Endothelial cell of umbilical vein (primary cell): ENCODE results near the gene TSPAN9. TPM values are rescaled to one million over a fixed set of nuclear protein-coding genes. Genes with fewer than 3 reads are reported as not detected.

Experiments
- BruUV-seq: library from RNA; stranded (reverse); fragments of 400-500 nt; replicated peaks from 2 replicates; lab custom pipeline; 2021; lab: Mats Ljungman, UMichigan
- CTCF ChIA-PET: fragments of 300-600, 350-600 bp; sonication (Branson Sonifier 250); formaldehyde crosslinking; loops from one replicate; lab custom pipeline; 2021; ENCODE audit warnings: antibody characterized with exemption, inconsistent platforms; lab: Charles Lee
- POLR2A ChIA-PET: fragments of 300-600, 350-600 bp; sonication (Branson Sonifier 250); formaldehyde crosslinking; loops from one replicate; lab custom pipeline; 2021; ENCODE audit warnings: antibody characterized with exemption, inconsistent platforms; lab: Charles Lee
- DNase-seq: peaks from one replicate; pipeline ENCODE4 v3.0.0-alpha.2; 2011; ENCODE audit warnings: low read depth, low spot score
- FAIRE-seq: peaks from 2 replicates; lab custom pipeline; 2011; peaks lifted over from hg19 to GRCh38; lab: Jason Lieb, UNC
- H2AFZ ChIP-seq: 2 replicates; pipeline ENCODE4 v1.6.0; 2012; ENCODE audit warnings: low read depth, low read length, control low read depth, inconsistent platforms
- H3K27ac ChIP-seq: 2 replicates; pipeline ENCODE4 v1.5.1; 2011; ENCODE audit warnings: low read depth, mild to moderate bottlenecking, control low read depth, low read length, moderate library complexity; ENCODE audit not compliant: insufficient read depth
- H3K27me3 ChIP-seq, 2 experiments: 2 replicates each; pipeline versions ENCODE4 v1.6.0 to v1.6.1; 2011; ENCODE audit warnings: low read length in 2 of 2, mixed read lengths in 1 of 2; ENCODE audit not compliant: control insufficient read depth in 2 of 2, insufficient read depth in 2 of 2
- H3K36me3 ChIP-seq, 2 experiments: 2 replicates in 1 of 2; 3 replicates in 1 of 2; pipeline ENCODE4 v1.5.1; 2011; ENCODE audit warnings: low read length in 2 of 2, mild to moderate bottlenecking in 1 of 2, moderate library complexity in 1 of 2; ENCODE audit not compliant: control insufficient read depth in 2 of 2, insufficient read depth in 2 of 2; ENCODE audit errors: extremely low read depth in 1 of 2
- H3K4me1 ChIP-seq: 3 replicates; pipeline ENCODE4 v1.5.1; 2011; ENCODE audit warnings: mild to moderate bottlenecking, low read length; ENCODE audit not compliant: control insufficient read depth, insufficient read depth; ENCODE audit errors: extremely low read depth
- H3K4me2 ChIP-seq: 2 replicates; pipeline ENCODE4 v1.6.1; 2011; ENCODE audit warnings: low read length, control low read depth, mixed read lengths; ENCODE audit not compliant: insufficient read depth
- H3K4me3 ChIP-seq, 3 experiments: fragments of 200-600 bp in 1 of 3; sonication (generic), shearing (Covaris generic) in 1 of 3; replicated peaks in 1 of 3; 2 replicates each; pipeline ENCODE4 v1.5.1; 2011 to 2016; ENCODE audit warnings: control low read depth in 3 of 3, low read length in 3 of 3, mild to moderate bottlenecking in 2 of 3, inconsistent platforms in 1 of 3, low read depth in 1 of 3, moderate library complexity in 1 of 3; ENCODE audit not compliant: insufficient read depth in 1 of 3
- H3K79me2 ChIP-seq: 2 replicates; pipeline ENCODE4 v1.6.0; 2012; ENCODE audit warnings: low read length, inconsistent platforms; ENCODE audit not compliant: control insufficient read depth, insufficient read depth
- H3K9ac ChIP-seq: replicated peaks from 2 replicates; pipeline ENCODE3; 2011; ENCODE audit warnings: low read length, control low read depth; ENCODE audit not compliant: insufficient read depth; ENCODE audit errors: extremely low read depth
- H3K9me1 ChIP-seq: replicated peaks from 3 replicates; pipeline ENCODE4 v1.6.0; 2011; ENCODE audit warnings: mild to moderate bottlenecking, low read length; ENCODE audit not compliant: control insufficient read depth, insufficient read depth; ENCODE audit errors: extremely low read depth
- H3K9me3 ChIP-seq: replicated peaks from 2 replicates; pipeline ENCODE4 v1.5.1; 2012; ENCODE audit warnings: low read length, inconsistent platforms; ENCODE audit not compliant: control insufficient read depth, insufficient read depth
- H4K20me1 ChIP-seq: replicated peaks from 2 replicates; pipeline ENCODE3; 2011; ENCODE audit warnings: mild to moderate bottlenecking, low read length; ENCODE audit not compliant: control insufficient read depth, insufficient read depth; ENCODE audit errors: extremely low read depth
- CTCF ChIP-seq, 2 donors: IDR thresholded peaks; 1 replicate in 1 of 2; 2 replicates in 1 of 2; pipeline ENCODE4 v1.5.1; 2011; ENCODE audit warnings: low read length in 2 of 2, mild to moderate bottlenecking in 2 of 2, moderate library complexity in 2 of 2, control low read depth in 1 of 2, inconsistent platforms in 1 of 2, low read depth in 1 of 2; ENCODE audit not compliant: insufficient read depth in 1 of 2; ENCODE audit errors: extremely low read depth in 1 of 2
- EZH2 ChIP-seq: IDR thresholded peaks from 2 replicates; pipeline ENCODE4 v1.6.1; 2012; ENCODE audit warnings: borderline replicate concordance, low read depth, mild to moderate bottlenecking, moderate library complexity, low read length, inconsistent platforms; ENCODE audit not compliant: severe bottlenecking
- FOS ChIP-seq: IDR thresholded peaks from 2 replicates; pipeline ENCODE4 v1.6.1; 2011; ENCODE audit warnings: mild to moderate bottlenecking, low read length, moderate library complexity, borderline replicate concordance; ENCODE audit not compliant: insufficient read depth
- GATA2 ChIP-seq: IDR thresholded peaks from 2 replicates; pipeline ENCODE4 v1.7.0; 2011; ENCODE audit warnings: low read depth, mild to moderate bottlenecking, moderate library complexity, mixed read lengths, low read length; ENCODE audit not compliant: insufficient read length, insufficient read depth
- JUN ChIP-seq: IDR thresholded peaks from 2 replicates; pipeline ENCODE4 v1.6.1; 2011; ENCODE audit warnings: borderline replicate concordance, low read depth; ENCODE audit not compliant: insufficient read length, insufficient read depth
- MAX ChIP-seq: IDR thresholded peaks from 2 replicates; pipeline ENCODE4 v1.6.1; 2011; ENCODE audit not compliant: insufficient read depth, insufficient read length
- MYC ChIP-seq: IDR thresholded peaks from one replicate; pipeline ENCODE4 v1.6.1; 2011; ENCODE audit warnings: mild to moderate bottlenecking, low read depth, low read length
- POLR2A ChIP-seq: IDR thresholded peaks from 2 replicates; pipeline ENCODE4 v1.6.1; 2012; ENCODE audit warnings: low read depth, mild to moderate bottlenecking, control low read depth, low read length
- POLR2AphosphoS5 ChIP-seq: IDR thresholded peaks from 2 replicates; pipeline ENCODE4 v1.6.1; 2012; ENCODE audit warnings: low read depth, mild to moderate bottlenecking, control low read depth, low read length, moderate library complexity; ENCODE audit not compliant: insufficient read depth
- dilution Hi-C: fragments of 300-500 bp; cut with MboI; formaldehyde crosslinking; loops from one replicate; pipeline ENCODE4 v1.15.0; 2019; ENCODE audit warnings: low sequenced_read_pairs; ENCODE audit not compliant: extremely low pct_ligation_motif_present
- intact Hi-C: fragments of 100-400 bp; cut with micrococcal nuclease; formaldehyde crosslinking; loops from one replicate; pipeline ENCODE4 v1.10.0; 2022
- polyA plus RNA-seq, 4 experiments: library from polyadenylated mRNA; depleted of rRNA in 3 of 4; stranded (reverse) in 3 of 4; unstranded in 1 of 4; fragments of >200 nt; gene quantifications; 2 replicates each; pipeline versions ENCODE4 v1.2.1 to v1.2.3, GENCODE V29; 2011 to 2012; ENCODE audit warnings: missing spikeins in 1 of 4
- total RNA-seq: library from RNA; stranded (reverse); gene quantifications from 2 replicates; pipeline ENCODE4 v1.2.3, GENCODE V29; 2021

Gene TSPAN9
- total and polyA plus RNA-seq, 2 donors (not counting 3 experiments of a cell fraction or from before 2014, with no cell fraction given) = 43.3 to 66.8 TPM

GRCh38 chr12:3187846-3188770 lies 110.9 kb downstream of the TSPAN9 start:
- H3K4me1 ChIP-seq = no peaks in the 10 kb centered on the region
- H3K9ac ChIP-seq = no peak overlapping the region
- no peak overlapping the region for H2AFZ ChIP-seq
- H3K4me2 ChIP-seq = no peak overlapping the region
- H3K36me3 ChIP-seq = no peaks in the 10 kb centered on the region
- no peaks in the 10 kb centered on the region for H3K79me2 ChIP-seq
- no peak overlapping the region for H3K4me3 ChIP-seq
- TF ChIP-seq MYC (no peak), FOS (no peak), POLR2A (no peak), JUN (no peak), POLR2AphosphoS5 (no peak), EZH2 (no peak), GATA2 (no peak), MAX (no peak), CTCF (IDR thresholded peaks at IDR 0.05; ENCODE audit: extremely low read depth in 1 of 2, insufficient read depth in 1 of 2, low read depth in 1 of 2, low read length in 2 of 2) (no peak)
- no TSS peak for BruUV-seq
- H3K27me3 ChIP-seq = no peaks in the 10 kb centered on the region
- dilution Hi-C loops (no loop called here), intact Hi-C loops (no loop called here)
- H3K9me1 ChIP-seq = no peaks in the 10 kb centered on the region
- DNase-seq (no peak), FAIRE-seq (no peak)
- ChIA-PET CTCF (interaction anchor here (1.3 kb wide), 1 partner anchor 87 kb away, joined by 4 read pairs; no protein-coding TSS in a partner anchor), POLR2A (no interaction called here)
- no peak overlapping the region for H3K27ac ChIP-seq
- no peaks in the 10 kb centered on the region for H4K20me1 ChIP-seq
- H3K9me3 ChIP-seq = no peaks in the 10 kb centered on the region
